Dermis microvascular lymphatic vessel endothelial cell (primary cell): ENCODE data around the gene PPM1H. TPM values are rescaled to one million over a fixed set of nuclear protein-coding genes. Genes with fewer than 3 reads are reported as not detected.
"Not testable (repeated sequence)": the region's sequence is repeated elsewhere in the genome, so short reads cannot be mapped to it uniquely, and the experiment has no call there.

ENCODE experiments used
- DNase-seq, 2 donors: peaks; one replicate each; pipeline versions ENCODE4 v3.0.0 to v3.0.0-alpha.2; 2010; ENCODE audit warnings: low read depth in 2 of 2
- total RNA-seq: library from RNA; depleted of rRNA; stranded (reverse); fragments of >200 nt; gene quantifications from 2 replicates; pipeline ENCODE4 v1.2.1, GENCODE V29; 2014

The PPM1H gene
- total RNA-seq, 1 donor from 2014 or later, result 1.0 TPM

- DNase-seq, result no peak
Measured at GRCh38 chr12:62839869-62840660, 94.9 kb downstream of the PPM1H start.

DNA sequence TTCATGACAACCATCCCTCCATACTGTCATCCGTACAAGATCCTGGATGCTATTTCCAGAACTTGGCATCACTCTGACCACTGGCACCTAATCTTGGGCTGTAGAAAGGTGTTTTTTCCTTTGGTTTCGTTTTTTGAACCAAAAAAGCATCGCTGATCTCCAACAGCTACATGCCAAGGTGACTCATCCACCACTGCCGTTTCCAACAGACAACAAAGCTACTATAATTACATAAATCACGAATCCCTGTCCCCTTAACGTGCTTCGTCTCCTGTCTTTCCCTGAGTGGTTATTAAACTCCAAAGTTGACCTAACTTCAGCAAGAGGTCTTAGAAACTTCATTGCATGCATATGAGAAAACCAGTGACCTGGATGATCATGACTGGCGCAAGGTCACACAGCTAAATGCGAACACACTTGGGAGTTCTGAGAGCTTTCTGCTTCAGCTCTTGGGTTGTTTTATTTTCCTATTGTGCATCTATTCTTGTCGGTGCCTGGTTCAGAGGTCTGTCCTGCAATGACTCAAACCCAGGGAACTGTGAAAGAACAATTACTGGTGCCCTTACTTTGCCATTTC, 99.9 kb downstream of the PPM1H start:
- peak; percentile 26 to 69 for DNase-seq

- no peak for DNase-seq
Measured at GRCh38 chr12:62834406-62834805, 100.5 kb downstream of the PPM1H start.

DNA sequence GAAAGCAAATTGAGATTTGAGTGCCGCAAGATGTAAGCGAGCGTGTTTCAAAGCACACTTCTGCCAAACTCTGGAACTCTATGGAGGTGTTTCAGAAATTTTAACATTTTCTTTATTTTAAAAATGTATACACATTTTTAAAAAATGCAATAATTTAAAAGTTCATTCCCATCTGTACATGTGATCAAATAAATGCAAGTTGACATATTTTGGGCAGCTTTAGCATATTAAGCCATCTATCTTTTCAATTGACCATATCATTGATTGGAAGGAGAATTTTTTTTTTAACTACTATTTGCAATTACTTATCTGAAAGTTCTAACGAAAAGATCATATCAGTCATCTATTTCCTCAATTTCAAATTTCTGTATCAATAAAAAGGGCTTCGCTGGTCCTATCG, 101.3 kb downstream of the PPM1H start:
- no peak for DNase-seq

DNA sequence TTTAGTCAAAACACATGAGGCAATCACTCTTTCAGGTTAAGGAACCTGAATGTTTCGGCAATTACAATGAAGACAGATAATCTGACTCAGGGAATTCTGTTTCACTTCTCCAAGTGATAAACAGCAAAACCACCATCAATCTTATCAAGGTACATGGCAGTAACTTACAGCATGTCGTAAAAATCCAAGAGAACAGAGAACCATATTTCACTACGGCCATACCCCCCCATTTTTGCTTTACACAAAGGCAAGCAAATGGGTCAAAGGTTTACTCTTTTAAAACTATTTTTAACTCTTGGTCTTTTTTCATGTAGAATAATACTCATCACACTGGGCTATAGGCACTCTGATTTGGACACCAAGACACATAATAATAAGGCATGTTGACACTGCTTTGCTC, 102.4 kb downstream of the PPM1H start:
- DNase-seq, result no peak

DNA sequence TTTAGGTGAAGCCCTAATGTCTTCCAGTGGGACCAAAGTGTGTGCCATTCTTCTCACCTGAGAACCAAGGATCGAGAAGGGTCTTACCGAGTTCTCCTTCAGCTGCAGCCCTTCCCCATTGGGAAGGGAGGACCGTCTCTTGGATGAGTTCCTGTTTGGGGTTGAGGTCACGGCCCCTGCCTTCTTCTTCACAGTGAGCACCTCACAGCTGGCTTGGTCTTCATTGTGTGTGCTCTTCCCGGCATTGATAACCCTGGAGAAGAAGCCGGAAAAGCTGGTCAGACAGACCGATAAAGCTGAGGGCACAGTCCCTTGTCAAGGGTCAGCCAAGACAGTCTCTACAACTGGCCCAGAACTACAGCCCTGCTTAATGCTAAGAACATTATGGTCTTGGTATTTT, 102.9 kb downstream of the PPM1H start:
- no peak for DNase-seq

DNA sequence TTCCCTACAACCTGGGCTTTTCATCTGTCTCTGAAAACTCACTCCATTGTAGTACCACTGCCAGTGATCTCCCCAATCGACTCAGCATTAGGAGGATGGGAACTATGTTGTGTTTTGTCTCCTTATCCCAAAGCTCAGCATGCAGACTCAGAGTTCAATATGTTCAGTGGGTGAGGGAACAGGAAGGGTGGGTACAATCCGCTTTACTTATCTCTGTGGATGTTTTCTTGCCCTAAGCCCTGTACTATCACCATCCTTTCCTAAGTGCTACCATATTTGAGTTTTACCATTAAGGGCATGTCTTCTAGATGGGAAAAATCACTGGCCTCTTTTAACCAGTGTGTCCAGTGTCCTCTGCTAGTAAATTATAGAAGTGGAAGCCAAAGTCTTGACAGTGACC, 107.1 kb downstream of the PPM1H start:
- no peak for DNase-seq

DNA sequence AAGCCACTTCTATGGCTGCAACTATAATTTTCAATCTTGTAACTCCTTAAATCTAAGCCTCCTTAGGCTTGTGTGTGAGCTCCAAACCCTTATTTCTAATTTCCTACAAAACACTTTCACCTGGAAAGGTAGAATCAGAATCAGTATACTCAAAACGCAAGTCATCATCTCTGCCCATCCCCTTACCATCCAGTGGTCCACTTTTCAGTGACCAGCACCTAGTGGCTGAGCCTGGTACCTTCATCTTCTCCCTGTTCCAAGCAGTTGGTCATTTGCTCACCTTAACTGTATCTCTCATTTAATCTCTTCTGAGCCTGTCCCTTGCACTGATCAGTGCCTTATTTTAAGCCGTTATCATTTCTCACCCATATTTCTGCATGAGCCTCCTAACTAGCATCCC, 107.9 kb downstream of the PPM1H start:
- DNase-seq, result no peak

DNA sequence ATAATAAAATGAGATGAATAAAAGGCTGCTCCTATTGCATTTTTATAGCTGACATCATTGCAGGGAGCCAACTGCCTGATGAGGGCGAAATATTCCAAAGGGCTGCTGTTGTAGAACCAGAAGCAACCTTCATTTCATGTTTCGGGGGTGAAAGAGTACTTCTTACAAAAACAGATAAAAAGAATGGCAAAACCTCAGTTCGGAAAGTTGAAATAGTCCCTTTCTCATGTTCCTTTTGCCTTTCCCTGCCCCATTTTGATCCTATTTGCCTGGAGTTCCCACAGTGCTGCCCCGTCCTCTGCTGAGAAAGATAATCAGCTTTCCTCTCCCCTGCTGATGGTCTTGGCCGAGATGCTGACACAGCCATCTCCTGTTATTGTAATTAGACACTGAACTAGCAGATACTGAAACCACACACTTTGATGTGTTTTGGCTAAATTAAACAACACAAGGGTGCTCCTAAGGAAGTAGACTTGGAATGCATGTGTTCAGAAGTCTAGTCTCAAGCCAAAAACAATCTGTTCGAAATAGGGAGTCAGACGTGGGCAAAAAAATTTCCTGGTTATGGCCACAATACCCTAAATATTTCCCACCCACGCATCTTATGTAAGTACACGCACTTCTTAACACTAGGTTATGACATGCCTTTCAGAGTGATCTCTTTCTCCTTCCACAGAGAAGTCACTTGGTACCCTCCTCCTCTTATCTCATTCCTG, 117.2 kb downstream of the PPM1H start:
- DNase-seq, result peak in 1 of 2 donors; percentile 43

GRCh38 chr12:62814243-62814642, 120.7 kb downstream of the PPM1H start:
- no peak for DNase-seq

DNA sequence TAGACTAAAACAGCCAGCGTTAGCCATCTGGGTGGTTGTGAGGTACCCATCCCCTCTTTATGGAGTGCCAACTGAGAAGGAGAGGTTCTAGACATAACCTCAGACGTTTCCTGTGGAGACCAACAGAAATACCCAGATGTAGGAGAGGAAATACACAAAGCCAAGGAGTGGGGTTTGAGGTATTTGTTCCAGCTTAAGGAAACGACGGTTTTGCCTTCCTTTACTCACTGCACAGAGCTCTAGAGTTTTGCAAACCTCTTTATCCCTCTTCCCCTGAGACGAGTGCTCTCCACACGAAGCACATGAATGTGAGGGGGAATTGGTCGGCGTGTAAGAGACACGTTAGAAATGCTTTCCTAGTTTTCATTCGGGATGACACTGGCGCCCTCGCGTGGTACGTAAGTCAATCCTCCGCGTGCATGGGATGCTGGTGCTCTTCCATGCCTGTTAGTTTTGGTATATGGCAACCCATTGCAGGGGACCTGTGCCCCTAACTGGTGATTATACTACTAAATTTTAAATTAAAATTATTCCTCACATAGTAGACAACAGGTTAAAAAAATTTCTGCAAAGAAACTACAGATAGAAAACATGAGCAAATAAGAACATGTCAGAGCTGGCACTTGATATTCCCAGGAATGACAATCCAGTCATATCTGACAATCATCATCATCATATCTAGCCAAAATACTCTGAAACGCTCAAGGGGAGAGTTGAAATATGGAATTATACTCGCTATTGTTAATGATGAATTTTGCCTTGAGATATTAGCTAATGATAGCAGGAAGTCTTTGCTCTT, 121.7 kb downstream of the PPM1H start:
- peak; percentile 44 to 74 for DNase-seq

GRCh38 chr12:62811481-62811880, 123.5 kb downstream of the PPM1H start:
- not testable (repeated sequence) for DNase-seq

DNA sequence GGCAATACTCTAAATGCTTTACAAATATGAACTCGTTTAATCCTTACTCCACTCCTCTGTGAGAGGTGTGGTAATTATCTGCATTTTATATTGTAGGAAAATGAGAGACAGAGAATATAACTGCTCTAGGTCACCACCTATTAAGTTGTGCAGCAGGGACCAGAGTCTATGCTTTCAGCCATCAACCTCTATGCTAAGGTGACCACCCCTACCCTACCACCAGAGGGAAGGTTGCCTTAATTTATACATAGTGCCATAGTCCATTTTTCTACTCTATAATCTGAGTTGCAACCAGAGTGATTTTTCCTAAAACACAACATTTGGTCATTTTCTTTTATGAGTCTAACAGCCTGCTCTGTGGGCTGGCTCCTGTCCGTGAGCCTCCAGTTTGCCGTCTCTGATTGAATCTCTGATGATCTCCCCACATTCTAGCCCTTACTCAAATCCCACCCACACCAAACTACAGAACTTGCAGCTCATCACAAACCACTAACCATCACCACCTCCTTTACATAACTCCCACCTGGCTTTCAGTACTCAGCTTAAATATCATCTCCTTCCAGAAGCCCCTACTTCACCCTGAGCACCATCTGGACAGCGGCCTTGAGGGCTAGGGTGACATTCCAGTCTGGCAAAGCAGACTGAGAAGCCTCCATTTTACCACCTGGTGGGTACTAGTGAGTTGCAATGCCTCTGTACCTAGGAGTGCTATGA, 126.6 kb downstream of the PPM1H start:
- DNase-seq, result no peak

GRCh38 chr12:62806893-62807292, 128.1 kb downstream of the PPM1H start:
- DNase-seq, result no peak

- DNase-seq, result no peak
Measured at GRCh38 chr12:62806244-62806836, 128.6 kb downstream of the PPM1H start.

DNA sequence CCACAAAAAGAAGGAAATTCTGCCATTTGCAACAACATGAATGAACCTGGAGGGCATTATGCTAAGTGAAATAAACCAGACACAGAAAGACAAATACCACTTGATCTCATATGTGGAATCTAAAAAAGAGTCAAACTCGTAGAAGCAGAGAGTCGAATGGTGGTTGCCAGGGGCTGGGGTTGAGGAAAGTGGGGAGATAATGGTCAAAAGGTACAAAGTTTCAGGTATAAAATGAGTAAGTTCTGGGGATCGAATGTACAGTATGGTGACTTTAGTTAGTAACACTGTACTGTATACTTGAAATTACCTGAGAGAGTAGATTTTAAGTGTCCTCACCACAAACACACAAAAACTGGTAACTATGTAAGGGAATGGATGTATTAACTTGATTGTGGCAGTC, 129.4 kb downstream of the PPM1H start:
- DNase-seq, result no peak

- no peak for DNase-seq
Measured at GRCh38 chr12:62803756-62804155, 131.2 kb downstream of the PPM1H start.

- no peak for DNase-seq
Measured at GRCh38 chr12:62802984-62803383, 132.0 kb downstream of the PPM1H start.

DNA sequence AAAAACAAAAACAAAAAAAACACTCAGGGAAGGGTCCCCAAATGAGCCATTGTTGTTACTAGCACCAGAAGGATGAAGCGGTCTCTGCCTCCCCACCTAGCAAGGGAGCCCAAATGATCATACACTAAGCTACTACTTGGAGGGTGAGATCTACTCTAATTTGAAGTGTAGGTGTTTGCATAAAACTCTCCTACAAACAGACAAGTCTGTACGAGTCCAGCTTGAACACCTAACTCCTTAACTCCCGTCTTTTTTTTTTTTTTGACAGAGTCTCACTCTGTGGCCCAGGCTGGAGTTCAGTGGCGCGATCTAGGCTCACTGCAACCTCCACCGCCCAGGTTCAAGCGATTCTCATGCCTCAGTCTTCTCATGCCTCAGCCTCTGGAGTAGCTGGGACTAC, 132.6 kb downstream of the PPM1H start:
- no peak for DNase-seq

DNA sequence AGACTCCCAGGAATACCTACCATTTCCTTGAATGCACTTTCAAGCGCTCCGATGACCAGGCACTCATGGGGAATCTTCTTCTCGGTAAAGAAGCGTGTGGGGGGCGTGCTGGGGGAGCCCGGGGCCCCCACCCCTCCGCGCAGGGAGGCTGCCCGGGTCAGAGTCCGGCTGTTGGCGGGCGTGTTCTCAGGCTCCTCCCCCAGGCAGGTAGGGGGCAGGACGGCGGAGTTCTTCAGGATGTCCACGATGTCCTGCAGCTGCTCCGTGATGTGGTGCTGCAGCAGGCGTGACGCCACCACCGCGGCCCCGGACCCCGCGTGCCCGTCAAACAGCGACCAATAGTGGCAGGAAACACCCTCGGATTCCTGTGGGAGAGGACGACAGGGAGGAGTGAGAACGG, 133.2 kb downstream of the PPM1H start:
- no peak for DNase-seq
